IMR-90 (cell line): Measurements from ENCODE around the gene ANO9.

Experiments used
- POLR2A ChIP-seq: IDR thresholded peaks from 2 replicates; pipeline ENCODE4 v1.6.1; 2012; ENCODE audit warnings: mild to moderate bottlenecking, low read depth, low read length
- TF ChIP-seq, protein P1 (sequence below): conservative IDR thresholded peaks from 2 replicates; pipeline ENCODE4 v1.5.1; 2012; ENCODE audit warnings: mild to moderate bottlenecking, low read depth, low read length, improper control_type of control experiment

GRCh38 chr11:451738-452137 is 9.9 kb upstream of the ANO9 start:
- TF ChIP-seq POLR2A = no peak
- TF ChIP-seq, protein P1, sequence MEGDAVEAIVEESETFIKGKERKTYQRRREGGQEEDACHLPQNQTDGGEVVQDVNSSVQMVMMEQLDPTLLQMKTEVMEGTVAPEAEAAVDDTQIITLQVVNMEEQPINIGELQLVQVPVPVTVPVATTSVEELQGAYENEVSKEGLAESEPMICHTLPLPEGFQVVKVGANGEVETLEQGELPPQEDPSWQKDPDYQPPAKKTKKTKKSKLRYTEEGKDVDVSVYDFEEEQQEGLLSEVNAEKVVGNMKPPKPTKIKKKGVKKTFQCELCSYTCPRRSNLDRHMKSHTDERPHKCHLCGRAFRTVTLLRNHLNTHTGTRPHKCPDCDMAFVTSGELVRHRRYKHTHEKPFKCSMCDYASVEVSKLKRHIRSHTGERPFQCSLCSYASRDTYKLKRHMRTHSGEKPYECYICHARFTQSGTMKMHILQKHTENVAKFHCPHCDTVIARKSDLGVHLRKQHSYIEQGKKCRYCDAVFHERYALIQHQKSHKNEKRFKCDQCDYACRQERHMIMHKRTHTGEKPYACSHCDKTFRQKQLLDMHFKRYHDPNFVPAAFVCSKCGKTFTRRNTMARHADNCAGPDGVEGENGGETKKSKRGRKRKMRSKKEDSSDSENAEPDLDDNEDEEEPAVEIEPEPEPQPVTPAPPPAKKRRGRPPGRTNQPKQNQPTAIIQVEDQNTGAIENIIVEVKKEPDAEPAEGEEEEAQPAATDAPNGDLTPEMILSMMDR = no peak
